Panc1 (cell line): Measurements from ENCODE around the gene UBE2G2. TPM values are rescaled to one million over a fixed set of nuclear protein-coding genes. Genes with fewer than 3 reads are reported as not detected.

Source experiments
- ATAC-seq: fragments of 200-7000 bp; cut with Tn5 transposase; 2 replicates; pipeline ENCODE4 v1.9.1; 2020; ENCODE audit warnings: mild to moderate bottlenecking, moderate library complexity
- BruUV-seq: library from RNA; stranded (reverse); fragments of 400-500 nt; replicated peaks from 2 replicates; lab custom pipeline; 2021; lab: Mats Ljungman, UMichigan
- CTCF ChIA-PET: fragments of 300-600 bp; sonication (Branson Sonifier 250); formaldehyde crosslinking; loops from one replicate; lab custom pipeline; 2022; ENCODE audit warnings: antibody characterized with exemption; lab: Charles Lee
- POLR2A ChIA-PET: fragments of 300-600 bp; sonication (Branson Sonifier 250); formaldehyde crosslinking; loops from one replicate; lab custom pipeline; 2022; ENCODE audit warnings: antibody characterized with exemption; lab: Charles Lee
- DNase-seq: peaks from one replicate; pipeline ENCODE4 v3.0.0-alpha.2; 2010; ENCODE audit warnings: low read depth, low spot score
- H3K27ac ChIP-seq: 2 replicates; pipeline ENCODE4 v1.5.1; 2011; ENCODE audit warnings: mild to moderate bottlenecking, low read length, inconsistent platforms
- H3K27me3 ChIP-seq: fragments of 200-500 bp; sonication (Bioruptor generic); 2 replicates; pipeline ENCODE4 v1.6.0; 2014; ENCODE audit warnings: low read length, inconsistent platforms; ENCODE audit not compliant: control insufficient read depth, insufficient read depth
- H3K36me3 ChIP-seq: fragments of 200-500 bp; sonication (Bioruptor generic); 2 replicates; pipeline ENCODE4 v1.5.1; 2014; ENCODE audit warnings: inconsistent platforms, mild to moderate bottlenecking, low read length, moderate library complexity; ENCODE audit not compliant: control insufficient read depth, insufficient read depth
- H3K4me1 ChIP-seq: 2 replicates; pipeline ENCODE4 v1.5.1; 2011; ENCODE audit warnings: inconsistent platforms, mild to moderate bottlenecking, low read length, moderate library complexity; ENCODE audit not compliant: control insufficient read depth, insufficient read depth
- H3K4me3 ChIP-seq, 2 experiments: 2 replicates each; pipeline ENCODE4 v1.5.1; 2011 to 2012; ENCODE audit warnings: low read depth in 2 of 2, low read length in 2 of 2, mild to moderate bottlenecking in 2 of 2, inconsistent platforms in 1 of 2, moderate library complexity in 1 of 2
- H3K9me3 ChIP-seq: fragments of 200-500 bp; sonication (Bioruptor generic); 2 replicates; pipeline ENCODE4 v1.5.1; 2014; ENCODE audit warnings: low read depth, mild to moderate bottlenecking, inconsistent platforms, low read length, moderate library complexity; ENCODE audit not compliant: control insufficient read depth, insufficient read depth
- POLR2AphosphoS5 ChIP-seq: IDR thresholded peaks from 2 replicates; pipeline ENCODE4 v1.6.1; 2012; ENCODE audit warnings: mild to moderate bottlenecking, low read depth, low read length, moderate library complexity
- SIN3A ChIP-seq: IDR thresholded peaks from 2 replicates; pipeline ENCODE4 v1.6.1; 2012; ENCODE audit warnings: low read depth, mild to moderate bottlenecking, low read length, moderate library complexity, borderline replicate concordance; ENCODE audit not compliant: insufficient read depth
- TCF7L2 ChIP-seq: IDR thresholded peaks from 2 replicates; pipeline ENCODE4 v1.6.1; 2011; ENCODE audit warnings: mild to moderate bottlenecking, low read depth, low read length, inconsistent platforms
- in situ Hi-C: cut with HindIII; loops from 2 replicates; pipeline ENCODE4 v1.10.0; 2016; ENCODE audit warnings: low sequenced_read_pairs, low pct_unique_long_range_greater_than_20kb
- intact Hi-C: fragments of 100-400 bp; cut with micrococcal nuclease; formaldehyde crosslinking; loops from one replicate; pipeline ENCODE4 v1.10.0; 2022; ENCODE audit not compliant: unreplicated experiment
- total RNA-seq: library from RNA; stranded (reverse); gene quantifications from one replicate; pipeline ENCODE4 v1.2.1, GENCODE V29; 2021; ENCODE audit not compliant: unreplicated experiment
- TF ChIP-seq, protein P1 (sequence below), 2 experiments: IDR thresholded peaks; 2 replicates each; pipeline ENCODE4 v1.6.1; 2011 to 2012; ENCODE audit warnings: low read depth in 2 of 2, control low read depth in 1 of 2, low read length in 1 of 2, mild to moderate bottlenecking in 1 of 2, moderate library complexity in 1 of 2; ENCODE audit not compliant: insufficient read depth in 1 of 2
- TF ChIP-seq, protein P2 (sequence below): fragments of 450-650 bp; IDR thresholded peaks from 2 replicates; pipeline ENCODE4 v1.5.1; 2017; ENCODE audit warnings: mild to moderate bottlenecking

Gene UBE2G2
- total RNA-seq, 1 experiment from 2014 or later, result 77.4 TPM

DNA sequence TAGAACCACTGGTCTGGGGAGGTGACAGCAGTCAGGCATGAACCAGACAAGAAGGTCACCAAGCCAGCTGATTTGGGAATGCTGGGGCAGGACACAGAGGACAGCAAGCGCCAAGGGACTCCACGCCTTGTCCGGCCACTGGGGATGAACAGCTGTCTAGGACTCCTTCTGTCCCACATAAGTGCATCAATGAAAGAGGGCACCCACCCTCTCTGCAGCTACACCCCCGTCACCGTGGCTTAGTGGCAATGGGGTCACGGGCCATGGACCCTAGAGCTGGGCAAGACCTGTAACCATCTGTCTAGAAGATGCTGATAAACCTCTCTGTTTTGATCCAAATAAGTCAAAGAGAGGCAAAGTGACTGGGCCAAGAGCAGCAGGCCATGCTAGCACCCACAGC, 16.8 kb downstream of the UBE2G2 start:
- DNase-seq (no peak), ATAC-seq (no peak)
- POLR2A ChIA-PET, result no interaction called here
- Histone ChIP-seq H3K4me1 (peaks cover 22% of the 10 kb centered on the region), H3K9me3 (no peaks in the 10 kb centered on the region), H3K36me3 (peaks cover under 1% of the 10 kb centered on the region; the same call in 1 of the 2 replicates), H3K4me3 (no peak overlapping the region), H3K27me3 (no peaks in the 10 kb centered on the region), H3K27ac (no peak overlapping the region)
- TF ChIP-seq, protein P1, sequence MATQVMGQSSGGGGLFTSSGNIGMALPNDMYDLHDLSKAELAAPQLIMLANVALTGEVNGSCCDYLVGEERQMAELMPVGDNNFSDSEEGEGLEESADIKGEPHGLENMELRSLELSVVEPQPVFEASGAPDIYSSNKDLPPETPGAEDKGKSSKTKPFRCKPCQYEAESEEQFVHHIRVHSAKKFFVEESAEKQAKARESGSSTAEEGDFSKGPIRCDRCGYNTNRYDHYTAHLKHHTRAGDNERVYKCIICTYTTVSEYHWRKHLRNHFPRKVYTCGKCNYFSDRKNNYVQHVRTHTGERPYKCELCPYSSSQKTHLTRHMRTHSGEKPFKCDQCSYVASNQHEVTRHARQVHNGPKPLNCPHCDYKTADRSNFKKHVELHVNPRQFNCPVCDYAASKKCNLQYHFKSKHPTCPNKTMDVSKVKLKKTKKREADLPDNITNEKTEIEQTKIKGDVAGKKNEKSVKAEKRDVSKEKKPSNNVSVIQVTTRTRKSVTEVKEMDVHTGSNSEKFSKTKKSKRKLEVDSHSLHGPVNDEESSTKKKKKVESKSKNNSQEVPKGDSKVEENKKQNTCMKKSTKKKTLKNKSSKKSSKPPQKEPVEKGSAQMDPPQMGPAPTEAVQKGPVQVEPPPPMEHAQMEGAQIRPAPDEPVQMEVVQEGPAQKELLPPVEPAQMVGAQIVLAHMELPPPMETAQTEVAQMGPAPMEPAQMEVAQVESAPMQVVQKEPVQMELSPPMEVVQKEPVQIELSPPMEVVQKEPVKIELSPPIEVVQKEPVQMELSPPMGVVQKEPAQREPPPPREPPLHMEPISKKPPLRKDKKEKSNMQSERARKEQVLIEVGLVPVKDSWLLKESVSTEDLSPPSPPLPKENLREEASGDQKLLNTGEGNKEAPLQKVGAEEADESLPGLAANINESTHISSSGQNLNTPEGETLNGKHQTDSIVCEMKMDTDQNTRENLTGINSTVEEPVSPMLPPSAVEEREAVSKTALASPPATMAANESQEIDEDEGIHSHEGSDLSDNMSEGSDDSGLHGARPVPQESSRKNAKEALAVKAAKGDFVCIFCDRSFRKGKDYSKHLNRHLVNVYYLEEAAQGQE (IDR thresholded peaks at IDR 0.05; ENCODE audit: insufficient read depth in 1 of 2, low read depth in 2 of 2, low read length in 1 of 2), result no peak
- TF ChIP-seq, protein P2, sequence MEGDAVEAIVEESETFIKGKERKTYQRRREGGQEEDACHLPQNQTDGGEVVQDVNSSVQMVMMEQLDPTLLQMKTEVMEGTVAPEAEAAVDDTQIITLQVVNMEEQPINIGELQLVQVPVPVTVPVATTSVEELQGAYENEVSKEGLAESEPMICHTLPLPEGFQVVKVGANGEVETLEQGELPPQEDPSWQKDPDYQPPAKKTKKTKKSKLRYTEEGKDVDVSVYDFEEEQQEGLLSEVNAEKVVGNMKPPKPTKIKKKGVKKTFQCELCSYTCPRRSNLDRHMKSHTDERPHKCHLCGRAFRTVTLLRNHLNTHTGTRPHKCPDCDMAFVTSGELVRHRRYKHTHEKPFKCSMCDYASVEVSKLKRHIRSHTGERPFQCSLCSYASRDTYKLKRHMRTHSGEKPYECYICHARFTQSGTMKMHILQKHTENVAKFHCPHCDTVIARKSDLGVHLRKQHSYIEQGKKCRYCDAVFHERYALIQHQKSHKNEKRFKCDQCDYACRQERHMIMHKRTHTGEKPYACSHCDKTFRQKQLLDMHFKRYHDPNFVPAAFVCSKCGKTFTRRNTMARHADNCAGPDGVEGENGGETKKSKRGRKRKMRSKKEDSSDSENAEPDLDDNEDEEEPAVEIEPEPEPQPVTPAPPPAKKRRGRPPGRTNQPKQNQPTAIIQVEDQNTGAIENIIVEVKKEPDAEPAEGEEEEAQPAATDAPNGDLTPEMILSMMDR, result no peak
- TF ChIP-seq TCF7L2, result no peak
- TF ChIP-seq SIN3A, result no peak
- TF ChIP-seq POLR2AphosphoS5, result no peak
- in situ Hi-C loops (no loop called here), intact Hi-C loops (loop anchor here (10.0 kb wide), 1 partner anchor 270 kb away; no protein-coding TSS in a partner anchor)
- CTCF ChIA-PET, result no interaction called here
- no TSS peak for BruUV-seq

DNA sequence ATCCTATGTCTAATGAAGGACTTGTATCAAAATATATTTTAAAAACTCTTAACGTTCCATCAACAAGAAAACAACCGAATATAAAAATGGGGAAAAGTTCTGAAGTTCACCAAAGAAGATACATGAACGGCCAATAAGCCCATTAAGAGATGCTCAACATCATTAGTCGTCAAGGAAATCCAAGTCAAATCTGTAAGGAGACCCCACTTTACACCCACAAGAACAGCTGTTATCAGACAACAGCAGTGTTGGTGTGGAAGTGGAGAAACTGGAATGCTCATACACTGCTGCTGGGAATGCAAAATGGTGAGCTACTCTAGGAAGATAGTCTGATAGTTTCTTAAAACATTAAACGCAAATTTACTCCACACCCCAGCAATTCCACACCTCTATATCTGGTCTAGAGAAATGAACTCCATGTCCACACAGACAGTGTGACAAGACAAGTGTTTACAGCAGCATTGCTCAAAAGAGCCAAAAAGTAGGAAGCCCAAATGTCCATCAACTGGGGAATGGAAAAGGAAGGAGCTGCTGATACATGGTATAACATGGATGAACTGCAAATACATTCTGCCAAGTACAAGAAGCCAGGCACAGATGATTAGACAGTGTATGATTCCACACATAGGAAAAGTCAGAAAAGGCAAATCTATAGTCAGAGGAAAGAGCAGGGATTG, 18.5 kb downstream of the UBE2G2 start:
- intact Hi-C loops, result loop anchor here (10.0 kb wide), 1 partner anchor 268 kb away; no protein-coding TSS in a partner anchor
- TF ChIP-seq SIN3A (no peak), TCF7L2 (no peak), POLR2AphosphoS5 (no peak)
- TF ChIP-seq, protein P1 (IDR thresholded peaks at IDR 0.05; ENCODE audit: insufficient read depth in 1 of 2, low read depth in 2 of 2, low read length in 1 of 2), result no peak
- TF ChIP-seq, protein P2, result no peak
- no peaks in the 10 kb centered on the region for H3K27me3 ChIP-seq
- no TSS peak for BruUV-seq
- ATAC-seq (no peak), DNase-seq (no peak)
- H3K4me1 ChIP-seq, result peaks cover 30% of the 10 kb centered on the region
- in situ Hi-C loops, result no loop called here
- H3K36me3 ChIP-seq, result peaks cover 2% of the 10 kb centered on the region; the same call in 1 of the 2 replicates
- H3K4me3 ChIP-seq, result no peak overlapping the region
- no peak overlapping the region for H3K27ac ChIP-seq
- ChIA-PET POLR2A (no interaction called here), CTCF (no interaction called here)
- no peaks in the 10 kb centered on the region for H3K9me3 ChIP-seq
